Activated naive CD8-positive, alpha-beta T cell treated with anti-CD3 and anti-CD28 coated beads, Interleukin-2, amount 50 U/mL, for 24 hours (primary cell): Measurements from ENCODE around the gene MED12L.

Experiments
- ATAC-seq: fragments of 150-1000 bp; cut with Tn5 transposase; one replicate; pipeline ENCODE4 v1.10.0; 2021
- DNase-seq: peaks from one replicate; pipeline ENCODE4 v3.0.0; 2021
- H3K27ac Mint-ChIP-seq: one replicate; pipeline ENCODE4 v1.8.0; 2021; ENCODE audit warnings: mild to moderate bottlenecking, mixed read lengths
- H3K27me3 Mint-ChIP-seq: one replicate; pipeline ENCODE4 v1.8.0; 2021; ENCODE audit warnings: mixed read lengths
- H3K36me3 Mint-ChIP-seq: one replicate; pipeline ENCODE4 v1.8.0; 2021; ENCODE audit warnings: low read depth, mixed read lengths
- H3K4me1 Mint-ChIP-seq: one replicate; pipeline ENCODE4 v1.8.0; 2021; ENCODE audit warnings: mixed read lengths
- H3K4me3 Mint-ChIP-seq: one replicate; pipeline ENCODE4 v1.8.0; 2021; ENCODE audit warnings: mild to moderate bottlenecking, moderate library complexity, mixed read lengths
- H3K9me3 Mint-ChIP-seq: one replicate; pipeline ENCODE4 v1.8.0; 2021; ENCODE audit warnings: mixed read lengths

The MED12L gene

DNA sequence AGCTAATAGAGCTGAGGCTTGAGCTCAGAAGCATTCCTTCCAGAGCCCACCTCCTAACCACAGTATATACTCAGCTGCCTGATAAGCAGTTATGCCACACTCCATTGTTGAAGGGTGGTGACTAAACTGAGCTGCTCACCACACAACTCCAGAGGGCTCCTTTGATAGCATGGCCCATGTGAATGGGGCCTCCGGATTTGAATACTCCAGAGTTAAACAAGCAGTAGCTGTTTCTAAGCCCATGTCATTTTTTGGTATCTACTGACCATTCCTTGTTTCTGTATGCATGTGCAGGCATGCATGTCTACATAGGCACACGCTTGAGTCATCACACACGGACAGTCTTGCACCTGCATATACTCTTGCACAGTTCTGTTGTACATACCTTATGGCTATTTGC lies 346.5 kb downstream of the MED12L start:
- Mint-ChIP-seq H3K4me3 (no peak overlapping the region), H3K4me1 (no peaks in the 10 kb centered on the region), H3K36me3 (no peaks in the 10 kb centered on the region), H3K27me3 (no peaks in the 10 kb centered on the region), H3K27ac (no peak overlapping the region), H3K9me3 (no peaks in the 10 kb centered on the region)
- ATAC-seq (no peak), DNase-seq (no peak)

DNA sequence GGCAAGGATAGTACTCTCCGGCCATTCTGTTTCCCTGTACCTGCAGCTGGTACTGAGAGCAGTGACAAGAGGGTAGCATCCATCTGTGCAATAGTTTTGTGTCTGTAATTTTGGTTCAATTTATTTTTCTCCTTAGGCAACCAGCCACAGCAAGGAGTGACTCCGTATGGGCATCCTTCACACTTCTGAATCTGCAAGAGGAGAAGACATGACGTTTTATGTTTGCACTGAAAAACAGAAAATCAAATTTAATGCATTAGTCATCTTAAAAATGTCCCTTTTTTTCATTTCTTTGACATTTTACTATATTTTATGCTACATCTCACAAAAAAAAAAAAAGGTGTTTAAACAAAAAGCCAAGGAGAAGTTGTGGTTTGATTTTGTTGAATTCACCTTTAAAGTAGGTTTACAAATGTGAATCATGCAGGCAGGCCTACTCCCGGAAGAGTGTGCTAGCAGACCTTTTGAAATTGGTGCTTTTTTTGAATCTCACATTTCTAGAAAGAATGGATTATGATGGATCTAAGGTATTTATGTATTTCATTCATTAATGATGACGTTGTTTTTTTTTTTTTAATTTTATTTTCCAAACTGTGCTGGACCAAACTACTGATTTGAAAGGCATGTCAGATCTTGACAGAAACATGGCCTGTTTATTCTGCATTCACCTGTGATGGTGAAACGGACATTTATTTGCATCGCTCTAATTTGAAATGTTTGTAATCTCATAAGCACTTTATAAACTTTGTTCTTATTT lies 347.3 kb downstream of the MED12L start:
- Mint-ChIP-seq H3K27ac (no peak overlapping the region), H3K4me3 (no peak overlapping the region), H3K4me1 (no peaks in the 10 kb centered on the region), H3K36me3 (no peaks in the 10 kb centered on the region), H3K27me3 (no peaks in the 10 kb centered on the region), H3K9me3 (no peaks in the 10 kb centered on the region)
- DNase-seq (no peak), ATAC-seq (no peak)

DNA sequence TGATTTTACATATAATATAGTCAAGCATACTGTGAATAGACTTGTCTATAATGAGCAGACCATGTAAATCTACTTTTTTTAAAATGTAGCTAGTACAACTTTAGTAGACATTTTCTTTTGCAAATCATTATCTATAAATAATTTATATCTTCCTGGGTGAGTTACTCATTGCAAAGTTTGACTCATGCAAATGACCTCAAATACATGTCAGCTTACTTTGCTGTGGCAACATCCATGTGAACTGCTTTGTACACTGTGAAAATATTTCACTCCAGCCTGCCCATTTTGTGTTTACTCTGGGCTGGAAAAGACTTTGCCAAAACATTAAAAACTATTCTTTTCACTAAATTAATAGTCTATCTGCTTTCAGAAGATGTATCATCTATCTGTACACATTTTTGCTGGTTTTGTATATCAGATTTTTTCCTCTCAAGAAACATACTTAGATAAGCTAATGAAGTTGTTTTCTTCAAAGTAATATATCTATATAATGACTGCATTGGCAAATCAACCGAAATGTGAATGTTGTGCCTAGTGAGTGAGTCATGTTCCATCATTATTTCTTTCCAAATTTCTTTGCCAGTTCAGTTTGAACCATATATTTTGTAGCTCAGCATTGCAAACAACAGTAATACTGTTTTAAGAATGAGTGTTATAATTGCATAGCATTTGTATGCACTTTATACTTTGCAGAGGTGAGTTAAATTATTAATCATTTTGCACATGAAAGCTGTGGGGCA lies 348.9 kb downstream of the MED12L start:
- no peak overlapping the region for H3K4me3 Mint-ChIP-seq
- ATAC-seq = no peak
- H3K36me3 Mint-ChIP-seq = no peaks in the 10 kb centered on the region
- H3K27ac Mint-ChIP-seq = no peak overlapping the region
- H3K9me3 Mint-ChIP-seq = no peaks in the 10 kb centered on the region
- no peaks in the 10 kb centered on the region for H3K27me3 Mint-ChIP-seq
- DNase-seq = no peak
- no peaks in the 10 kb centered on the region for H3K4me1 Mint-ChIP-seq

DNA sequence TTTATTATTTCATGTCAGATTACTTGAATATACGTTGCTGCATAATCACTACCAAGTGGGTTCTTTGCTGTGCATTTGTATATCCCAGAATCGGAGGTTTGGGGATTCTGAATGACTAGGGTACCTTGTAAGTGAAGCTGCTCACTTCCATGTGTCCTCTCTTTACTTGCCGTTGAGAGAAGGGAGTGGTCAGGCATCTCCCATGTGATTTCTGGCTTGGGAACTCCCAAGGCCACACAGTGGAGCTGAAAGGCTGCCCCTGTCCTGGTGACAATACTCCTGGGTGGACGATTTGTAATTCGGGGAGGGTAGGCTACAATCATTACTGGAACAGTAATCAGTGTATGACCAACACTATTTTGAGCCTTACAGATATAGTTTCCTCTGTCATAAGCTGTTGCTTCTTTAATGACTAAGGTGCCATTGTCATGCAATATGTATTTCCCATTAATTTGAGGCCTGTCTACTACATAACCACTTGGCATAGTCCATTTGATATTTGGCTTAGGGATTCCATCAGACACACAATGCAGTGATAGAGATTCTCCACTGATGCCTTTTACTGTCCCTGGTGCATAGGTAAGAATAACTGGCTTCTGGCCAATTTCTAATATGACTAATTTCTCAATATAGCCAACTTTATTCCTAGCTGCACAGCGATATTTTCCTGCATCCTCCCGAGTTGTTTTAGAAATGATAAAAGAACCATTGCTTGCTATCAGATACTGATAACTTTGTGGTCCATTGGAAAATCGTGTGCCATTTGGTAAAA lies 351.4 kb downstream of the MED12L start:
- Mint-ChIP-seq H3K4me3 (no peak overlapping the region), H3K4me1 (no peaks in the 10 kb centered on the region), H3K27ac (no peak overlapping the region), H3K9me3 (no peaks in the 10 kb centered on the region), H3K27me3 (no peaks in the 10 kb centered on the region), H3K36me3 (no peaks in the 10 kb centered on the region)
- DNase-seq = no peak
- ATAC-seq = no peak

DNA sequence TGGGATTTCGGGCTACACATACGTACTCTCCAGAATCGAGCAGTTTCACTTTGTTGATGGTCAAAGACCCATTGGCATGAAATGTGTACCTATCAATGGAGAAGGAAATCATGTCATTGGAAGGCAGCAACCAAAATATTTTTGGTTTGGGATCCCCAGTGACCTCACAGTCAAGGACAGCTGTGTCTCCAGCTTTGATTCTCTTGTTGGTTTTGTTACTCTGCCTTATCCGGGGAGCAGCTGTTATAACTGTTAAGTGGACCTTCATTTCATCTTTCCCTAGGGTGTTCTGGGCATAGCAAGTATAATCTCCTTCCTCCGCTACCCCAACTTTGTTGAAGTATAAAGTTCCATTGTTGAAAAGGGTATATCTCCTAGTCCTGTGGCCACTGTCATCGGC lies 352.4 kb downstream of the MED12L start:
- ATAC-seq (no peak), DNase-seq (no peak)
- Mint-ChIP-seq H3K36me3 (no peaks in the 10 kb centered on the region), H3K4me3 (no peak overlapping the region), H3K9me3 (no peaks in the 10 kb centered on the region), H3K4me1 (no peaks in the 10 kb centered on the region), H3K27ac (no peak overlapping the region), H3K27me3 (no peaks in the 10 kb centered on the region)

DNA sequence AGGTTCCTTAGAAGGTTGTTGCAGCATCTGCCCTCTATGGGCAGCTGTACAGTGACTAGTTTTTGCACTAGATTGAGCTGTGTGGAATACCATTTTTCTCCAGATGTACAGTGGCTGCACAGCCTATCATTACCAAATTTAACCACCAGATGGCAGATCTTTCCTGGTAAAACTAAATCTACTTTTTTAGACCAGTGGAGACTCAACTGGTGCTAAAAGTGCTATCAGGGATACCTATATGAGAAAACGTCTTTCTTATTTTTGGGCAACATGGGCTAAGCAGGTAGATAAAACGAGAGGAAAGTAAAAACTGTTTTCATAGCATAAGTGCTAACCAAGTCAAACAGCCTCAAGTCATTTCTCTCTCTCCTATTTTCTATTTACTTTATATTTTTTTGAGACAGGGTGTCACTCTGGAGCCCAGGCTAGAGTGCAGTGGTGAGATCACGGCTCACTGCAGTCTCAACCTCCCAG lies 354.2 kb downstream of the MED12L start:
- Mint-ChIP-seq H3K27ac (no peak overlapping the region), H3K27me3 (no peaks in the 10 kb centered on the region), H3K4me3 (no peak overlapping the region), H3K9me3 (no peaks in the 10 kb centered on the region), H3K36me3 (no peaks in the 10 kb centered on the region), H3K4me1 (no peaks in the 10 kb centered on the region)
- no peak for DNase-seq
- peak; percentile 46 for ATAC-seq

DNA sequence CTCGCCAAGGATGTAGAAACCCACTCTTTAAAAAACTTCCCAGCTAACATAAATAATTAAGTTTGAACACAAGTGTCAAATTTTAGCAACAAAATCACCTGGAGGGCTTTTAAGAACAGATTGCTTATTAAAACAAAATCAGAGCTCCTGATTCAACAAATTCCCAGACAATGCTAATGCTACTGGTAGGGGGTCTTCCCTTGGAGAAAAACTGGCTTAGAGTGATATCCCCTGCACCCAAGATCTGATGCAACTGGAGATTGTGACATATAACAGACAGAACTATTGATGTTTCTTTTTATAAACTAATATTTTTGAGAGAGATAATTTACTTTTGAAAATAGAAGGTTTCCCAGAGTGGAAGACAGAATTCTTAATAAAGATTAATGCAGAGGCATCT lies 355.5 kb downstream of the MED12L start:
- no peaks in the 10 kb centered on the region for H3K9me3 Mint-ChIP-seq
- DNase-seq = no peak
- no peaks in the 10 kb centered on the region for H3K36me3 Mint-ChIP-seq
- H3K27ac Mint-ChIP-seq = no peak overlapping the region
- ATAC-seq = no peak
- no peak overlapping the region for H3K4me3 Mint-ChIP-seq
- H3K27me3 Mint-ChIP-seq = peaks cover 4% of the 10 kb centered on the region
- H3K4me1 Mint-ChIP-seq = no peaks in the 10 kb centered on the region

DNA sequence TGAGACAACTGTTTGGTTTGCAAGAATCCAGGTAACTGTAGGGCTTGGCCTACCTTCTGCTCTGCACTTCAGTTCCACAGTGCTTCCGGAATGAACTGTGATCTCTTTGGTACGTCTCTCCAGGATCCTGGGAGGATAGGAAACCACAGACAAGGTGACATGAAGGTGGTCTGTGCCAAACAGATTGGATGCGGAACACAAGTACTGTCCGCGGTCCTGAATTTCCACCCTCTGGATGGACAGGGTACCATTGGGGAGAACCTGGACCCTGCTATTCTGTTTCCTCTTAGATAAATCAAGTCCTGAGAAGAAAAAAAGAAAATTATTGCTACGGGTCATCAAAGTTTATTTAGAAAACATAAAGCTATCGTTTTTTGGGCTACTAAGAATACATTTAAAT lies 358.1 kb downstream of the MED12L start:
- H3K4me3 Mint-ChIP-seq = no peak overlapping the region
- no peak overlapping the region for H3K27ac Mint-ChIP-seq
- H3K4me1 Mint-ChIP-seq = no peaks in the 10 kb centered on the region
- ATAC-seq (no peak), DNase-seq (no peak)
- no peaks in the 10 kb centered on the region for H3K9me3 Mint-ChIP-seq
- peaks cover 4% of the 10 kb centered on the region for H3K27me3 Mint-ChIP-seq
- no peaks in the 10 kb centered on the region for H3K36me3 Mint-ChIP-seq

DNA sequence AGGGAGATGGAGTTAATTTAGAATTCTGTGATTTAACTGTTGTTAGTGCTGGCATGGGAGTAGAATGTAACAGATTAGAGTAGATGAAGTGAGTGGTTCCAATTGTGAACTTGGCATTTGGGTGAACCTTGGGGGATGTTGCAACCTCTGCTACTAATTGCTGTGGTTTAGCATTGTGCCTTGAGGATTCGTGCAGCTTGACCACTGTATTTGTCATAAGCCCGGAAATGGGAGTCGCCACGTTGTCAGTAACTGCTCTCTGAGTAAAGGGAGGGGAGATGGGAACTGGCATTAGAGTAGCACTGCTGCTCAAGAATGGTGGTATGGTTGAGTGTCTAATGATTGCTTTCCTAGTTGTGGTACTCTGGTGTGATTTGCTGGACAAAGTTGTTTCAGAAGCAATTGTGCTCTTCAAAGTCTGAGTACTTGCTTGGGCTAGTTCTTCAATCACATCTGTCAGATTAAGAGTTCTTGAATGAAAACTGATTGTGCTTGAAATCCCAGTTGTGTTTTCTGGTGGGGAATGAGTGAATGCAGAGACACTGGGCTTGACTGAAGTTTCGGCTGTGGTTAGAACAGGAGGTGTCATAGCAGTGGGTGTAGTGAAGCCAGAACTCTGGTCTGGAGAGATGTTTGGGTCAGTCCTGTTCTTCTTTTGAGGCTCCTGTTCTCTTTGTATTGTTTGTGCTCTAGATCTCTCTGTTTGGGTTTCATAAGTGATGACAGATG lies 360.0 kb downstream of the MED12L start:
- Mint-ChIP-seq H3K4me3 (no peak overlapping the region), H3K4me1 (no peaks in the 10 kb centered on the region), H3K36me3 (no peaks in the 10 kb centered on the region), H3K27ac (no peak overlapping the region), H3K27me3 (peaks cover 4% of the 10 kb centered on the region), H3K9me3 (no peaks in the 10 kb centered on the region)
- DNase-seq = no peak
- ATAC-seq = no peak

DNA sequence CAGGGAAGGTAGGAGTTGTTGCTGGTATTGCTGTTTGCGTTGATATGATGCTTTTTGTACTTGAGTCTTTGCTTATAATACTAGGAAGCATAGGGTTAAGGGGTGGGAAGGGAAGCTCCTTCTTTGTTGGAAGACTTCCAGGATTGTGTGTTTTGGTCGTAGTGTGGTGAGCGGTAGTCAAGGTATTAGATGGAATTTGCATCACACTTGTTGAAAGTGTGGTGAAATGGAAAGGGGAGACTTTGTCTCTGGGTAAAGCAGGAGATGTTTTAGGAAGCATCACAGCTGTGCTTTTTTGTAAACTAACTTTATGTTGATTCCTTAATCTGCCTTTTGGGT lies 360.5 kb downstream of the MED12L start:
- ATAC-seq (no peak), DNase-seq (no peak)
- H3K27ac Mint-ChIP-seq = no peak overlapping the region

DNA sequence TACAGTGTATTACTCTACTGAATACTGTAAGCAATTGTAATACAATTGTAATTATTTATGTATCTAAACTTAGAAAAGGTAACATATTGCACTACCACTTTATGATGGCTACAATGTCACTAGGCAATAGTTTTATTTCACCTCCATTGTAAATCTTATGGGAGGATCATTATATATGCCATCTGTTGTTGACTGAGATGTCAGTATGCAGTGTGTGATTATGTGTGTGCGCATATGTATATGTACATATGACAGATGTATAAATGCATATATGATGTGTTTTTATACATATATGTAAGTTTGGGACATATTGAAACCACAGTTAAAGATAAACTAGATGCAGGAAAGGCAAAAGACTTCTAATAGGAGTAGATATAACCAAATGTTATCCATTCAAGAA lies 366.9 kb downstream of the MED12L start:
- no peak overlapping the region for H3K4me3 Mint-ChIP-seq

More for the DNA sequence above, 360.5 kb downstream of the MED12L start:
- Mint-ChIP-seq H3K36me3 (no peaks in the 10 kb centered on the region), H3K4me3 (no peak overlapping the region), H3K9me3 (no peaks in the 10 kb centered on the region), H3K27me3 (peaks cover 4% of the 10 kb centered on the region), H3K4me1 (no peaks in the 10 kb centered on the region)

DNA sequence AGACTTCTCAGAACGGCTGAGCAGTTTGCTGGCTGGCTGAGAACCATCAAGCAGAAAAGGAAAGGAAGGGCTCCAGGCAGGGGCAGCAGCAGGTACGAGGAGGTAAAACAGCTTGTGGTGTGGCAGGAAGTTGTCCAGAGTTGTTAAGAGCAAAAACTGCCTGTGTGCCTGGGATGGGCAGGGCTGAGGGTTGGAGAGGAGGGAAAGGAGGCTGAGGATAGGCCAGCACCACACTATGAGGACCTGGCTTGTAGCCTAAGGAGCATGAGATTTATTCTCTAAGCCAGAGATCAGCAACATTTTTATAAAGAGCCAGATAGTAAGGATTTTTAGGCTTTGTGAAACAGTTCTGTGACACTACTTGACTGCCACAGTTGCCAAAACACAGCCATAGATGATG lies 367.4 kb downstream of the MED12L start:
- Mint-ChIP-seq H3K27me3 (no peaks in the 10 kb centered on the region), H3K4me3 (no peak overlapping the region), H3K4me1 (no peaks in the 10 kb centered on the region), H3K9me3 (no peaks in the 10 kb centered on the region), H3K27ac (no peak overlapping the region), H3K36me3 (no peaks in the 10 kb centered on the region)
- no peak for ATAC-seq
- DNase-seq = no peak

More for the DNA sequence above, 366.9 kb downstream of the MED12L start:
- Mint-ChIP-seq H3K36me3 (no peaks in the 10 kb centered on the region), H3K4me1 (no peaks in the 10 kb centered on the region), H3K27me3 (no peaks in the 10 kb centered on the region), H3K27ac (no peak overlapping the region), H3K9me3 (no peaks in the 10 kb centered on the region)
- ATAC-seq = no peak
- no peak for DNase-seq

DNA sequence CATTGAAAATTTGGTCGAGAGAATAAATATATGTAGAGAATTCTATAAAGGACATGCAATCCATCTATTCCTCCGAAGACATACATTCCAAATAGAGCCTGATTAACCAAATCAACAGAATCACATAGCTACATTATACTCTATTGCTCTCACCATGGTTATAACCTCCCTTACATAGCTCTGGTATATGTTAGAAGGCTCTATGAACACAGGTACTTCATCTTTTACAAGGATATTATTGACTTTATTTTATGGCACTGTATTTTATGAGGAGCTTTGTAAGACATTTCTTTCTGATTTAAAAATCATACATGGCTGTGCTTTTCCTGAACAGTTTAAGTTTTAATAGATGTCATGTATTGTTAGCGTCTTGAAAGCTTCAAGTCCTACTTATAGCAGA lies 370.6 kb downstream of the MED12L start:
- H3K4me1 Mint-ChIP-seq = peaks cover 2% of the 10 kb centered on the region
- peaks cover 13% of the 10 kb centered on the region for H3K27me3 Mint-ChIP-seq
- ATAC-seq = no peak
- H3K9me3 Mint-ChIP-seq = no peaks in the 10 kb centered on the region
- no peak for DNase-seq
- no peak overlapping the region for H3K27ac Mint-ChIP-seq
- H3K36me3 Mint-ChIP-seq = no peaks in the 10 kb centered on the region
- no peak overlapping the region for H3K4me3 Mint-ChIP-seq

DNA sequence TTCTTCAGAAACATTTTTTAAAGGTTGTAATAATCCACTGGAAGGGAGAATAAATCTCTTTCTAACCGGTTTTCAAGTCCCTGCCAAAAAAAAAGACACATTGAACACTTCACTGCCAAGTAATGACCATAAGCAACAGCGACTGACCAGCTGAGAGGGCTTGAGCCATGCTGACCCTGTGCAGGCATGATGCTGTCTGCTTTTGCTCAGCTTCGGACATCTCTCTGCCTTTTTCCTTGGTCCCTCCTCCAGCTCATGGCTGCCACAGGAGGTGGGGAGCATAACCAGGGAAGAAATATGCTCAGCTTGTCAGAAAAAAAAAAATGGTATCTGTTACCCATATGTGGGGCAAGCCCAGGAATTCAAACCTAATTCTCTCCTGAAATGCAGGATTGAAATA lies 373.9 kb downstream of the MED12L start:
- Mint-ChIP-seq H3K4me3 (no peak overlapping the region), H3K4me1 (peaks cover 2% of the 10 kb centered on the region), H3K36me3 (no peaks in the 10 kb centered on the region), H3K27ac (no peak overlapping the region), H3K9me3 (no peaks in the 10 kb centered on the region), H3K27me3 (peaks cover 22% of the 10 kb centered on the region)
- ATAC-seq (no peak), DNase-seq (no peak)
